Choroid plexus epithelial cell (primary cell): ENCODE results near the gene EPS8L2.
A peak's percentile ranks its signal among the peaks of the same experiment; 100 is the strongest.

Source experiments
- DNase-seq: peaks from one replicate; pipeline ENCODE4 v3.0.0-alpha.2; 2010; ENCODE audit warnings: low read depth
- H3K4me3 ChIP-seq: 2 replicates; pipeline ENCODE4 v1.5.1; 2011; ENCODE audit warnings: low read depth, mild to moderate bottlenecking, control low read depth, low read length, moderate library complexity
- CTCF ChIP-seq: conservative IDR thresholded peaks from 2 replicates; pipeline ENCODE4 v1.5.1; 2011; ENCODE audit warnings: low read depth, mild to moderate bottlenecking, control low read depth, inconsistent platforms, low read length, moderate library complexity

Gene EPS8L2

GRCh38 chr11:721741-722345, 15.8 kb downstream of the EPS8L2 start:
- H3K4me3 ChIP-seq = no peak overlapping the region

DNA sequence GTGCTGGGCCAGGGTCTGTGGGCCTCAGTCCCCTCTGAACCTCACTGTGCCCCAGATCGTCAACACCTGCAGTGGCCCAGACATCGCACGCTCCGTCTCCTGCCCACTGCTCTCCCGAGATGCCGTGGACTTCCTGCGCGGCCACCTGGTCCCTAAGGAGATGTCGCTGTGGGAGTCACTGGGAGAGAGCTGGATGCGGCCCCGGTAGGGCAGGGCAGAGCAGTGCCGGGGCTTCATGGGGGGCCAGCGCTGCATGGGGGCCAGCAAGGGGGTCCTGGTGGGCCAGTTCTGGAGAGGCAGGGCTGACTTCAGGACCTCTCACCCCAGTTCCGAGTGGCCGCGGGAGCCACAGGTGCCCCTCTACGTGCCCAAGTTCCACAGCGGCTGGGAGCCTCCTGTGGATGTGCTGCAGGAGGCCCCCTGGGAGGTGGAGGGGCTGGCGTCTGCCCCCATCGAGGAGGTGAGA, 16.3 kb downstream of the EPS8L2 start:
- no peak for TF ChIP-seq CTCF
- no peak overlapping the region for H3K4me3 ChIP-seq
- DNase-seq = no peak

More at GRCh38 chr11:721741-722345, 15.8 kb downstream of the EPS8L2 start:
- no peak for TF ChIP-seq CTCF
- no peak for DNase-seq

- DNase-seq = peak; percentile 80
- H3K4me3 ChIP-seq = no peak overlapping the region
- peak; percentile 71 for TF ChIP-seq CTCF
Observed at GRCh38 chr11:723120-723883, 17.3 kb downstream of the EPS8L2 start.

DNA sequence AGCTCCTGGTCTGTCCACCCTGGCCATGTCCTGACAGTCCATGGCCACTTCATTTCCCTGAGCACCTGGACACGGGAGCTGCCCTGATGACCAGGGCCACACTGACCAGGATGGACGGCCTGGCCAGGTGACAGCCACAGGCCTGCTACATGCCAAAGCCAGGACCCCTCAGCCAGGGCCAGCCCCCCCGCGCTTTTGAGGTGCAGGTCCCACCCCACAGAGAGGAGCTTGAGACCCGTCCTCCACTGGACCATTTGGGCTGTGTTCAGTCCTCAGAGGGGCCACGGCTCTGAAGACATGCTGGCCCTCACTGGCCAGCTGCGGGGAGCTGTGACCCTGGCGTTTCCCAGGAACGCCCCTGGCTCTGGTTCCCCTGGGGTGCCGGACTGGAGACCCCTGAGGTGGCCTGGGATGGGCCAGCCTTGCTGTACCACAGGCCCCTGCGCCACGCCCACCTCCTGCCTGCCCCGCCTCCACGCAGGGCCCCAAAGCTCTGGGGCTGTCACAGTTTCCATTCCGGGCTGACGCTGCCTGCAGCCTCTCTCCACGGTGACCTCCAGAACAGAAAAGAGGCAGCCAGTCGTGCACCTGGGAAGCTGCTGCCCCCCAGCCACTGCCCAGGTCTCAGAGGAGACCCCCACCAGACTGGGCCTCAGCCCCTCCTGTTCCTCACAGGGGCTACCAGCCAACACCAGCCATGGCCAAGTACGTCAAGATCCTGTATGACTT, 18.2 kb downstream of the EPS8L2 start:
- TF ChIP-seq CTCF = no peak
- no peak for DNase-seq
- H3K4me3 ChIP-seq = no peak overlapping the region

- no peak for TF ChIP-seq CTCF
- no peak overlapping the region for H3K4me3 ChIP-seq
- no peak for DNase-seq
Observed at GRCh38 chr11:724778-725386, 18.9 kb downstream of the EPS8L2 start.

DNA sequence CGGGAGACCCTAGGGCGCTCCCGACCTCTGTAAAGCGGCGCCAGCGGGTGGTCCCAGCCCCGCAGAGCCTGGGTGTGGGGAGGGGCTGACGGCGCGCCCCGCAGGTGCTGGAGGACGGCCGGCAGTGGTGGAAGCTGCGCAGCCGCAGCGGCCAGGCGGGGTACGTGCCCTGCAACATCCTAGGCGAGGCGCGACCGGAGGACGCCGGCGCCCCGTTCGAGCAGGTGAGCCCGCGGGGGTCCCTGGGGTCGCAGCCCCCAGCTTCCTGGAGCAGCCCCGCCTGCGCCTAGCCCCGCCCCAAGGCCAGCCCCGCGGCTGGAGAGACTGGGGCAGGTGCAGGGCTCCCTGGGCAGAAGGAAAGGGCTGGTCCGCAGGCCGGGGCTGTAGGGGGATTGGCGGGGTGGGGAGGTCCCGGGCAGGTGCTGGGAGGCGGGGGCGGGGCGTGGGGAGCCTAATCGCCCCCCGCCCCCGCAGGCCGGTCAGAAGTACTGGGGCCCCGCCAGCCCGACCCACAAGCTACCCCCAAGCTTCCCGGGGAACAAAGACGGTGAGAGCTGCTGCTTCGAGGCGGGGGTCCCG, 19.7 kb downstream of the EPS8L2 start:
- H3K4me3 ChIP-seq = no peak overlapping the region
- no peak for TF ChIP-seq CTCF
- DNase-seq = no peak
